A549 (cell line): Measurements from ENCODE around the gene IGSF9B. TPM values are rescaled to one million over a fixed set of nuclear protein-coding genes. Genes with fewer than 3 reads are reported as not detected.

ENCODE experiments used
- ATAC-seq, 2 experiments: fragments of 200-7000 bp in 1 of 2; fragments of >200 bp in 1 of 2; cut with Nextera tagmentation in 1 of 2; cut with Tn5 transposase in 1 of 2; 3 replicates each; pipeline versions ENCODE4 v1.8.0 to v1.9.1; 2018 to 2020; ENCODE audit warnings: mild to moderate bottlenecking in 1 of 2, moderate library complexity in 1 of 2
- CTCF ChIA-PET: fragments of 300-600 bp; sonication (Branson Sonifier 250); formaldehyde crosslinking; extraction: SDS; loops from one replicate; lab custom pipeline; 2021; ENCODE audit warnings: antibody characterized with exemption, inconsistent platforms; lab: Yijun Ruan, JAX
- POLR2A ChIA-PET: fragments of 350-600 bp; formaldehyde crosslinking; extraction: SDS; loops from one replicate; lab custom pipeline; 2021; ENCODE audit warnings: antibody characterized with exemption, inconsistent platforms; lab: Yijun Ruan, JAX
- DNase-seq, 2 experiments: peaks; one replicate each; pipeline versions ENCODE4 v3.0.0 to v3.0.0-alpha.2; 2011 to 2016; ENCODE audit warnings: low read depth in 1 of 2, low spot score in 1 of 2
- FAIRE-seq: peaks from 2 replicates; lab custom pipeline; 2011; peaks lifted over from hg19 to GRCh38; lab: Jason Lieb, UNC
- H3K27ac ChIP-seq, 2 experiments: fragments of >200 bp; sonication (Bioruptor Twin); formaldehyde crosslinking; 3 replicates each; pipeline ENCODE4 v1.5.1; 2016 to 2017
- H3K4me1 ChIP-seq: fragments of >200 bp; sonication (Bioruptor Twin); formaldehyde crosslinking; 3 replicates; pipeline ENCODE4 v1.6.1; 2016
- H3K4me2 ChIP-seq: fragments of >200 bp; sonication (Bioruptor Twin); formaldehyde crosslinking; 3 replicates; pipeline ENCODE4 v1.6.1; 2016
- H3K4me3 ChIP-seq: fragments of >200 bp; sonication (Bioruptor Twin); formaldehyde crosslinking; 3 replicates; pipeline ENCODE4 v1.5.1; 2016
- H3K9me3 ChIP-seq: fragments of >200 bp; sonication (Bioruptor Twin); formaldehyde crosslinking; 3 replicates; pipeline ENCODE4 v1.6.1; 2016
- ATOH8 ChIP-seq: fragments of 250-450 bp; sonication (Bioruptor Pico); IDR thresholded peaks from 2 replicates; pipeline ENCODE4 v1.5.0; 2020; ENCODE audit warnings: low read depth, mild to moderate bottlenecking, moderate library complexity
- BCL3 ChIP-seq: fragments of >200 bp; sonication (Bioruptor Twin); formaldehyde crosslinking; IDR thresholded peaks from 3 replicates; pipeline ENCODE4 v1.6.1; 2016
- BHLHE40 ChIP-seq: IDR thresholded peaks from 2 replicates; pipeline ENCODE4 v1.6.1; 2012; ENCODE audit warnings: low read depth, low read length, inconsistent platforms
- CHD4 ChIP-seq: fragments of 200-600 bp; sonication (generic); IDR thresholded peaks from 2 replicates; pipeline ENCODE4 v1.6.1; 2016; ENCODE audit warnings: antibody characterized with exemption, mild to moderate bottlenecking, borderline replicate concordance
- ELK1 ChIP-seq: fragments of 150-350 bp; IDR thresholded peaks from 2 replicates; pipeline ENCODE4 v1.6.1; 2014; ENCODE audit warnings: low read depth, mild to moderate bottlenecking, low read length
- EP300 ChIP-seq, 2 experiments: fragments of >200 bp; sonication (Bioruptor Twin); formaldehyde crosslinking; IDR thresholded peaks; 2 replicates in 1 of 2; 3 replicates in 1 of 2; pipeline ENCODE4 v1.6.1; 2016 to 2017
- FOSB ChIP-seq: fragments of 250-450 bp; sonication (Bioruptor Pico); IDR thresholded peaks from 2 replicates; pipeline ENCODE4 v1.5.0; 2020; ENCODE audit warnings: mild to moderate bottlenecking, moderate library complexity
- HDAC2 ChIP-seq: fragments of 200-600 bp; sonication (generic); IDR thresholded peaks from 2 replicates; pipeline ENCODE4 v1.6.1; 2016
- HES2 ChIP-seq: fragments of >200 bp; sonication (Bioruptor Twin); formaldehyde crosslinking; IDR thresholded peaks from 2 replicates; pipeline ENCODE4 v1.6.1; 2016
- HMGXB4 ChIP-seq: fragments of 250-450 bp; sonication (Bioruptor Pico); IDR thresholded peaks from 2 replicates; pipeline ENCODE4 v1.5.0; 2021; ENCODE audit warnings: mild to moderate bottlenecking, moderate library complexity, borderline replicate concordance
- HOXA7 ChIP-seq: fragments of 250-450 bp; sonication (Bioruptor Pico); IDR thresholded peaks from 2 replicates; pipeline ENCODE4 v1.5.0; 2020; ENCODE audit warnings: mild to moderate bottlenecking, moderate library complexity
- HOXB13 ChIP-seq: fragments of 250-450 bp; sonication (Bioruptor Pico); IDR thresholded peaks from 2 replicates; pipeline ENCODE4 v1.5.0; 2020; ENCODE audit warnings: low read depth, mild to moderate bottlenecking, moderate library complexity
- JUNB ChIP-seq: fragments of >200 bp; sonication (Bioruptor Twin); formaldehyde crosslinking; IDR thresholded peaks from 2 replicates; pipeline ENCODE4 v1.6.1; 2016
- KDM1A ChIP-seq: fragments of 200-600 bp; sonication (generic); IDR thresholded peaks from 2 replicates; pipeline ENCODE4 v1.6.1; 2016; ENCODE audit warnings: low read depth, mild to moderate bottlenecking
- MAFK ChIP-seq: fragments of 450-650 bp; IDR thresholded peaks from 2 replicates; pipeline ENCODE4 v1.6.1; 2014; ENCODE audit not compliant: partially characterized antibody
- MYC ChIP-seq: IDR thresholded peaks from 2 replicates; pipeline ENCODE4 v1.6.1; 2012; ENCODE audit warnings: mild to moderate bottlenecking, inconsistent platforms, low read length, improper control_type of control experiment, borderline replicate concordance
- NPAS2 ChIP-seq: fragments of 250-450 bp; sonication (Bioruptor Pico); IDR thresholded peaks from 2 replicates; pipeline ENCODE4 v1.8.0; 2022; ENCODE audit warnings: mild to moderate bottlenecking, moderate library complexity, borderline replicate concordance
- PHF8 ChIP-seq: fragments of 200-600 bp; sonication (generic); IDR thresholded peaks from 2 replicates; pipeline ENCODE4 v1.6.1; 2016; ENCODE audit warnings: low read depth, mild to moderate bottlenecking, antibody characterized with exemption, moderate library complexity, borderline replicate concordance
- POLR2A ChIP-seq: IDR thresholded peaks from 2 replicates; pipeline ENCODE4 v1.6.1; 2012; ENCODE audit warnings: mild to moderate bottlenecking, low read length
- POLR2AphosphoS2 ChIP-seq: conservative IDR thresholded peaks from 2 replicates; pipeline ENCODE4 v1.6.1; 2012; ENCODE audit warnings: low read length, improper control_type of control experiment, inconsistent platforms
- REST ChIP-seq: fragments of 200-600 bp; sonication (generic); IDR thresholded peaks from 2 replicates; pipeline ENCODE4 v1.6.1; 2016; ENCODE audit warnings: antibody characterized with exemption, mild to moderate bottlenecking, moderate library complexity
- RNF2 ChIP-seq: fragments of 200-600 bp; sonication (generic); IDR thresholded peaks from 2 replicates; pipeline ENCODE4 v1.6.1; 2016; ENCODE audit warnings: low read depth, mild to moderate bottlenecking, antibody characterized with exemption, moderate library complexity, borderline replicate concordance
- SMC3 ChIP-seq: fragments of >200 bp; sonication (Bioruptor Twin); formaldehyde crosslinking; IDR thresholded peaks from 3 replicates; pipeline ENCODE4 v1.6.1; 2018; ENCODE audit warnings: inconsistent platforms
- TP53 ChIP-seq: fragments of 250-450 bp; sonication (Bioruptor Pico); IDR thresholded peaks from 2 replicates; pipeline ENCODE4 v1.5.0; 2021; ENCODE audit warnings: mild to moderate bottlenecking, moderate library complexity
- ZNF302 ChIP-seq: fragments of 250-450 bp; sonication (Bioruptor Pico); IDR thresholded peaks from 2 replicates; pipeline ENCODE4 v1.9.0; 2021; ENCODE audit warnings: inconsistent platforms, mild to moderate bottlenecking, moderate library complexity
- WGBS: methylation state at CpG from one replicate; pipeline ENCODE4 v1.1.6; 2017; ENCODE audit errors: missing lambda C conversion rate; 5-methylcytosine and 5-hydroxymethylcytosine counted together
- polyA plus RNA-seq, 4 experiments: library from polyadenylated mRNA; depleted of rRNA in 3 of 4; stranded (reverse); fragments of >200 nt; fragmentation: RNase III in 1 of 4; extraction: RNeasy Plus Mini Kit Qiagen cat#74134 plus additional on column Dnase treatment in 1 of 4; gene quantifications; 2 replicates in 3 of 4; 3 replicates in 1 of 4; pipeline ENCODE4 v1.2.3, GENCODE V29; 2011 to 2017

IGSF9B gene
- polyA plus RNA-seq, 2 of the 4 experiments (the other 2 are of a cell fraction): 0.41 to 0.61 TPM

- Histone ChIP-seq H3K4me1 (no peaks in the 10 kb centered on the region), H3K27ac (no peak overlapping the region), H3K4me3 (no peak overlapping the region), H3K9me3 (no peaks in the 10 kb centered on the region), H3K4me2 (no peak overlapping the region)
- FAIRE-seq: no peak
- no peak for DNase-seq
- no peak for TF ChIP-seq TP53 (CRISPR knock-in tag)
- no peak for TF ChIP-seq BHLHE40
- no peak for TF ChIP-seq EP300 (IDR thresholded peaks at IDR 0.05)
- TF ChIP-seq JUNB: no peak
- no peak for TF ChIP-seq POLR2AphosphoS2
- TF ChIP-seq HOXB13: no peak
- no peak for TF ChIP-seq PHF8
- no peak for TF ChIP-seq HDAC2
- TF ChIP-seq HOXA7 (CRISPR knock-in tag): no peak
- TF ChIP-seq HMGXB4: no peak
- no peak for TF ChIP-seq POLR2A
- CTCF ChIA-PET: no interaction called here
- WGBS: 3% methylated on average over 5 of the region's 5 CpGs
- no peak for ATAC-seq
- POLR2A ChIA-PET: no interaction called here
Observed at GRCh38 chr11:133887692-133888332, 69.0 kb downstream of the IGSF9B start.

- TF ChIP-seq HES2 (no peak), SMC3 (no peak), ZNF302 (CRISPR knock-in tag) (no peak), KDM1A (no peak), CHD4 (no peak), POLR2A (no peak), FOSB (CRISPR knock-in tag) (no peak), JUNB (no peak), HOXA7 (CRISPR knock-in tag) (no peak), HOXB13 (no peak), MYC (no peak), NPAS2 (no peak), REST (no peak), BCL3 (no peak), MAFK (no peak), ELK1 (no peak), RNF2 (no peak), ATOH8 (CRISPR knock-in tag) (no peak)
- no peak overlapping the region for H3K27ac ChIP-seq
- ATAC-seq: no peak
- DNase-seq: no peak
- H3K4me2 ChIP-seq: no peak overlapping the region
- POLR2A ChIA-PET: no interaction called here
- H3K9me3 ChIP-seq: no peaks in the 10 kb centered on the region
- 0% methylated on average over 1 of the region's 3 CpGs for WGBS
- CTCF ChIA-PET: no interaction called here
- no peaks in the 10 kb centered on the region for H3K4me1 ChIP-seq
- no peak for FAIRE-seq
- no peak overlapping the region for H3K4me3 ChIP-seq
Observed at GRCh38 chr11:133886029-133886428, 70.7 kb downstream of the IGSF9B start.
